Measurements from ENCODE around the gene BICD1. TPM values are rescaled to one million over a fixed set of nuclear protein-coding genes. Genes with fewer than 3 reads are reported as not detected.
A peak's percentile ranks its signal among the peaks of the same experiment; 100 is the strongest.

BICD1 gene
- total RNA-seq (10 to 100 TPM; 16.1 to 20.3 TPM), polyA plus RNA-seq (1 to 10 TPM; 3.7 to 8.7 TPM)

DNA sequence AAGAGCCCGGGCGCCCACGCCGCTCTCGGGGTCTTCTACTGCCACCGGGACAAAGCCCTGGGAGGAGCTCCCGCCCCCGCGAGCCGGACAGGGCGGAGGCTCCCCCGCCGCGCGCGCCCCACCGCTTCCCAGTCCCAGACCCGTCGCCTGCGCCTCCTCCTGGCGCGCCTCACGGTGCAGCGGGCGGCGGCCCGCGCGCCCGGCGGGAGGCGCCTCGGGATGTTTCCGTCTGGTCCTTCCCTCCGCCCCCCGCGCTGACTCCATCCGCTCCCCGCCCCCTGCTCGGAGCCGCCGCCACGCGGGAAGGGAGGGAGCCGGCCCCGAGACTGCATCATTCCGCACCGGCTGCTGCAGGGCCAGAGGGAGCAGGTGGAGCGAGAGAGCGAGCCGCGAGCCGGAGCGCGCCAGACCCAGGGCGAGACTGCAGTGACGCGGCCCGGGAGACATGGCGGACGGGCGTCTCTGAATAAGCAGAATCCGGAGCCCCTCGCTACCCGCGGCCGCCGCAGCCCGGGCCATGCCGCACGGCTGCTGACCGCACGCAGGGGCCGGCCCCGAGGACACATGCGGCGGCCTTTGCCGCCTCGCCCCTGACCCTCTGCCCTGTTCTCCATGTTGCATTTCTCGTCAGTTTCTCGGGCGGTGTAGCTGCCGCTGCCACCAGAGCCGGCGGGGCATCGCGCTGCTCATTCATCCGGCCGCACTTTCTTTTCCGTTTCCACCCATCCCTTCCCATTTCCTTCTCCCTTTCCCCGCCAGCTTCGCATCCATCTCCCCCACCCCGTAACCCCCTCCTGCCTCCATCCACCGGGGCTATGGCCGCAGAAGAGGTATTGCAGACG, at the start of gene BICD1:
BICD1 (plus strand) TSS at position 331 of the 842 bp plus-strand sequence; CDS start at position 816, 485 bp downstream.
- Mint-ChIP-seq H3K9me3 (no peaks in the 10 kb centered on the region), H3K4me3 (peak within 1 kb of the TSS; percentile 91 to 98 (median 98)), H3K27me3 (no peaks in the 10 kb centered on the region), H3K36me3 (peaks cover 0 to 9% of the 10 kb centered on the region in 2 donors), H3K4me1 (peaks cover 25 to 35% (median 29%) of the 10 kb centered on the region in 4 donors), H3K27ac (peak within 1 kb of the TSS; percentile 75 to 94 (median 91))
- peaks cover 33% of the 10 kb centered on the region for H3K4me1 ChIP-seq (ENCODE audit: insufficient read depth, low read length)
- no peaks in the 10 kb centered on the region for H3K9me3 ChIP-seq (ENCODE audit: control insufficient read depth in 1 of 2, low read length in 2 of 2)
- POLR2A ChIA-PET (ENCODE audit: partially characterized antibody) = interaction anchor here (0.7 to 2.1 kb wide), 6 partner anchors 46 to 454 kb away, joined by 3 to 5 read pairs (median 3); partner anchors contain the start of gene AMN1
- H3K36me3 ChIP-seq (ENCODE audit: insufficient read depth, low read length) = no peaks in the 10 kb centered on the region
- H3K27ac ChIP-seq (ENCODE audit: low read depth, low read length) = peak within 1 kb of the TSS; percentile 57
- H3K27me3 ChIP-seq (ENCODE audit: insufficient read depth, low read length) = no peaks in the 10 kb centered on the region
- intact Hi-C loops (cut with micrococcal nuclease) = loop anchor here (1.0 to 2.0 kb wide), 4 partner anchors 33 to 1916 kb away; partner anchors contain the start of genes ALG10, ETFBKMT and RESF1
- H3K4me3 ChIP-seq (ENCODE audit: low read length in 2 of 2) = peak within 1 kb of the TSS; percentile 84 to 93
- CTCF ChIA-PET (ENCODE audit: partially characterized antibody) = interaction anchor here (0.6 to 2.4 kb wide), 11 partner anchors 10 to 1915 kb away, joined by 3 to 7 read pairs (median 4); no protein-coding TSS in a partner anchor
- peak; percentile 62 to 70 (median 66) for DNase-seq

DNA sequence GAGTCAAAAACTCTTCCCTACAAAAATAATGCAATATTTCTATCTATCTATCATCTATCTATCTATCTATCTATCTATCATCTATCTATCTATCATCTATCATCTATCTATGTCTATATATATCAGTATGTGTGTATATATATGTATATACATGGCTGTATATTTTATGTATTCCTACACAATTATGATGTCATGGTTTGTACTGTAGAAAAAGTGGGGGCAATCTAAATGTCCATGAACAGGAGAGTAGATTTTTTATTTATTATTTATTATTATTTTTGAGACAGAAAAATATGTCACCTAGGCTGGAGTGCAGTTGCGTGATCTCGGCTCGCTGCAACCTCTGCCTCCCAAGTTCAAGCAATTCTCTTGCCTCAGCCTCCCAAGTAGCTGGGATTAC, 45.6 kb upstream of the BICD1 start:
- POLR2A ChIA-PET (ENCODE audit: partially characterized antibody) = interaction anchor here (0.5 to 1.3 kb wide), 4 partner anchors 46 to 408 kb away, joined by 3 to 7 read pairs (median 4); partner anchors contain the start of gene BICD1
- peaks cover 0 to 2% (median 0%) of the 10 kb centered on the region in 8 donors for H3K9me3 Mint-ChIP-seq
- DNase-seq = no peak
- H3K4me1 Mint-ChIP-seq = peaks cover 5 to 12% (median 6%) of the 10 kb centered on the region in 4 donors
- no peaks in the 10 kb centered on the region for H3K27me3 Mint-ChIP-seq
- no peak overlapping the region for H3K27ac Mint-ChIP-seq
- Histone ChIP-seq H3K4me3 (ENCODE audit: low read length in 2 of 2) (no peak overlapping the region), H3K9me3 (ENCODE audit: control insufficient read depth in 1 of 2, low read length in 2 of 2) (no peaks in the 10 kb centered on the region), H3K36me3 (ENCODE audit: insufficient read depth, low read length) (no peaks in the 10 kb centered on the region), H3K27me3 (ENCODE audit: insufficient read depth, low read length) (no peaks in the 10 kb centered on the region), H3K4me1 (ENCODE audit: insufficient read depth, low read length) (no peaks in the 10 kb centered on the region), H3K27ac (ENCODE audit: low read depth, low read length) (no peak overlapping the region)
- CTCF ChIA-PET (ENCODE audit: partially characterized antibody) = interaction anchor here (0.8 to 2.6 kb wide), 22 partner anchors 8 to 408 kb away, joined by 3 to 15 read pairs (median 6); partner anchors contain the start of genes BICD1 and RESF1
- no peak overlapping the region for H3K4me3 Mint-ChIP-seq
- H3K36me3 Mint-ChIP-seq = no peaks in the 10 kb centered on the region
- intact Hi-C loops (cut with micrococcal nuclease) = loop anchor here (2.0 to 5.0 kb wide), 2 partner anchors 94 to 252 kb away; no protein-coding TSS in a partner anchor

DNA sequence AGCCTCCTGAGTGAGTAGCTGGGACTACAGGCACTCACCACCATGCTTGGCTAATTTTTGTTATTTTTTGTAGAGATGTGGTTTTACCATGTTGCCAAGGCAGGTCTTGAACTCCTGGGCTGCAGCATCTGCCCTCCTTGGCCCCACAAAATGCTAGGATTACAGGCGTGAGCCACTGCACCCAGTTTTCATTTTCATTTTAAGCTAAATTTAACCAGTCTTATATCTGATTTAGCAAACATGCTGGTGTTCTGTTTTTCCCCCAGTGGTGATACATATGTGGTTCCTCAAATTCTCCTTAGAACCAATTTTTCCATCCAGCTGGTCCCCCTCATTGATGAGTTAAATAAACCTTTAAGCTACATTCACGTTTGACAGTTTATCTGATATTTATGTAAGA, 43.8 kb upstream of the BICD1 start:
- H3K27me3 Mint-ChIP-seq = no peaks in the 10 kb centered on the region
- Histone ChIP-seq H3K36me3 (ENCODE audit: insufficient read depth, low read length) (no peaks in the 10 kb centered on the region), H3K9me3 (ENCODE audit: control insufficient read depth in 1 of 2, low read length in 2 of 2) (no peaks in the 10 kb centered on the region), H3K27me3 (ENCODE audit: insufficient read depth, low read length) (no peaks in the 10 kb centered on the region), H3K27ac (ENCODE audit: low read depth, low read length) (no peak overlapping the region), H3K4me1 (ENCODE audit: insufficient read depth, low read length) (no peaks in the 10 kb centered on the region), H3K4me3 (ENCODE audit: low read length in 2 of 2) (no peak overlapping the region)
- intact Hi-C loops (cut with micrococcal nuclease) = loop anchor here (5.0 kb wide), 1 partner anchor 96 kb away; no protein-coding TSS in a partner anchor
- peaks cover 5 to 12% (median 8%) of the 10 kb centered on the region in 4 donors for H3K4me1 Mint-ChIP-seq
- peak overlapping the region in 2 of 7 donors; percentile 29 to 38 for H3K27ac Mint-ChIP-seq
- ChIA-PET POLR2A (ENCODE audit: partially characterized antibody) (no interaction called here), CTCF (ENCODE audit: partially characterized antibody) (interaction anchor here (1.0 to 1.4 kb wide), 3 partner anchors 12 to 251 kb away, joined by 3 to 6 read pairs (median 4); partner anchors contain the start of gene BICD1)
- no peak for DNase-seq
- no peak overlapping the region for H3K4me3 Mint-ChIP-seq
- H3K9me3 Mint-ChIP-seq = peaks cover 0 to 2% (median 0%) of the 10 kb centered on the region in 8 donors
- H3K36me3 Mint-ChIP-seq = no peaks in the 10 kb centered on the region

DNA sequence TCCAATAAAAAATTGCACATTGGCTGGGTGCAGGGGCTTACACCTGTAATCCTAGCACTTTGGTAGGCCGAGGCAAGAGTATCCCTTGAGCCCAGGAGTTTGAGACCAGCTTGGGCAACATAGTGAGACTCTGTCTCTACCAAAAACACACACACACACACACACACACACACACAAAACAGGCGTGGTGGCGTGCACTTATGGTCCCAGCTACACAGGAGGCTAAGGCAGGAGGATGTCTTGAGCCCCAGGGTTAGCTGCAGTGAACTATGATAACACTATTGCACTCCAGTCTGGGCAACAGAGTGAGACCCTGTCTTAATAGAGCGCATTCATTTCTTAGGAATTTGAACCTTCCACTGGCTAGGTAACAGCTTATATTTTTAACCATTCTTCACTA, 42.9 kb upstream of the BICD1 start:
- ChIA-PET POLR2A (ENCODE audit: partially characterized antibody) (no interaction called here), CTCF (ENCODE audit: partially characterized antibody) (interaction anchor here (1.4 kb wide), 1 partner anchor 12 kb away, joined by 3 read pairs; no protein-coding TSS in a partner anchor)
- Histone ChIP-seq H3K36me3 (ENCODE audit: insufficient read depth, low read length) (no peaks in the 10 kb centered on the region), H3K27ac (ENCODE audit: low read depth, low read length) (no peak overlapping the region), H3K9me3 (ENCODE audit: control insufficient read depth in 1 of 2, low read length in 2 of 2) (no peaks in the 10 kb centered on the region), H3K27me3 (ENCODE audit: insufficient read depth, low read length) (no peaks in the 10 kb centered on the region), H3K4me3 (ENCODE audit: low read length in 2 of 2) (no peak overlapping the region), H3K4me1 (ENCODE audit: insufficient read depth, low read length) (no peaks in the 10 kb centered on the region)
- Mint-ChIP-seq H3K9me3 (peaks cover 0 to 2% (median 0%) of the 10 kb centered on the region in 8 donors), H3K27me3 (no peaks in the 10 kb centered on the region), H3K27ac (no peak overlapping the region), H3K4me1 (peaks cover 5 to 12% (median 8%) of the 10 kb centered on the region in 4 donors), H3K36me3 (no peaks in the 10 kb centered on the region), H3K4me3 (no peak overlapping the region)
- DNase-seq = no peak
- intact Hi-C loops (cut with micrococcal nuclease) = loop anchor here (5.0 kb wide), 1 partner anchor 96 kb away; no protein-coding TSS in a partner anchor

DNA sequence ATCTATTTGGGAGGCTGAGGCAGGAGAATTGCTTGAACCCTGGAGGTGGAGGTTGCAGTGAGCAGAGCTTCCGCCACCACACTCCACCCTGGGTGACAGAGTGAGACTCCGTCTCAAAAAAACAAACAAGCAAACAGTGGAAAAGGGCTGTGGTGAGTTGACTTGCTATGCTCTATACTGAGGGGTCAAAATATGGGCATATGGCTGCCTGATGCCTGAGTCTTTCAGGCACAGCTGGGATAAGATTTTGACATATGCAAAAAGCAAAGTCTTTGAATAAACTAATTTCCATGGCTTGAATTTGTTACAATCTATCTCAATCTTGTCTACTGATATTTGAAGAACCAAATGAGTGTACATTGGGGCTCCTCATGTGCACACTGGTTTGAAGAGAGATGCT, 40.4 kb upstream of the BICD1 start:
- ChIA-PET CTCF (ENCODE audit: partially characterized antibody) (no interaction called here), POLR2A (ENCODE audit: partially characterized antibody) (no interaction called here)
- H3K4me1 ChIP-seq (ENCODE audit: insufficient read depth, low read length) = no peaks in the 10 kb centered on the region
- H3K27ac Mint-ChIP-seq = peak overlapping the region in 1 of 7 donors; percentile 35
- no peak overlapping the region for H3K4me3 ChIP-seq (ENCODE audit: low read length in 2 of 2)
- intact Hi-C loops (cut with micrococcal nuclease) = no loop called here
- H3K27me3 Mint-ChIP-seq = no peaks in the 10 kb centered on the region
- no peaks in the 10 kb centered on the region for H3K9me3 Mint-ChIP-seq
- no peaks in the 10 kb centered on the region for H3K36me3 Mint-ChIP-seq
- no peak overlapping the region for H3K4me3 Mint-ChIP-seq
- peaks cover 0 to 3% (median 0%) of the 10 kb centered on the region in 4 donors for H3K4me1 Mint-ChIP-seq
- no peaks in the 10 kb centered on the region for H3K9me3 ChIP-seq (ENCODE audit: control insufficient read depth in 1 of 2, low read length in 2 of 2)
- no peaks in the 10 kb centered on the region for H3K36me3 ChIP-seq (ENCODE audit: insufficient read depth, low read length)
- no peak overlapping the region for H3K27ac ChIP-seq (ENCODE audit: low read depth, low read length)
- H3K27me3 ChIP-seq (ENCODE audit: insufficient read depth, low read length) = no peaks in the 10 kb centered on the region
- DNase-seq = no peak

DNA sequence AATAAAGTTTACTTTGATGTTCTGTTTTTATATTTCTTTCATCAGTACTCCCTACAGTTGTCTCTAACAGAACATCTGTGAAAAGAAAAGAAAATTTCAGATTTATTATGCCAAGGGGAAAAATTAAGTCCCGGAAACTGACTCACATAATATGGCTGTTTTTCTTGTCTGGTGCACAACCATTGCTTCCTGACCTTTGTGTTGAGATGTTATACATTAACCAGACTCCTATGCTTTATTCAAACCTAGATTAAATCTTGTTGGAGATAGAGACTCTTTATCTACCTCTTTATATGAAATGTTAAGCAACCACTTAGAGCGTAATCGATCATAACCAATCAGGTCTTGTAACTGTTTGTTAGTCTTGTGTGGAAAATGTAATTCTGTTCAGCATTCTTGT, 37.6 kb upstream of the BICD1 start:
- H3K36me3 ChIP-seq (ENCODE audit: insufficient read depth, low read length) = no peaks in the 10 kb centered on the region
- Mint-ChIP-seq H3K4me3 (no peak overlapping the region), H3K36me3 (no peaks in the 10 kb centered on the region), H3K27ac (no peak overlapping the region), H3K4me1 (peaks cover 0 to 3% (median 0%) of the 10 kb centered on the region in 4 donors), H3K27me3 (no peaks in the 10 kb centered on the region), H3K9me3 (peaks cover 0 to 5% (median 3%) of the 10 kb centered on the region in 8 donors)
- H3K27ac ChIP-seq (ENCODE audit: low read depth, low read length) = no peak overlapping the region
- H3K9me3 ChIP-seq (ENCODE audit: control insufficient read depth in 1 of 2, low read length in 2 of 2) = no peaks in the 10 kb centered on the region
- H3K4me1 ChIP-seq (ENCODE audit: insufficient read depth, low read length) = no peaks in the 10 kb centered on the region
- no peak for DNase-seq
- H3K27me3 ChIP-seq (ENCODE audit: insufficient read depth, low read length) = no peaks in the 10 kb centered on the region
- ChIA-PET CTCF (ENCODE audit: partially characterized antibody) (interaction anchor here (1.7 to 1.8 kb wide), 2 partner anchors 9 to 10 kb away, joined by 9 read pairs; no protein-coding TSS in a partner anchor), POLR2A (ENCODE audit: partially characterized antibody) (no interaction called here)
- intact Hi-C loops (cut with micrococcal nuclease) = no loop called here
- no peak overlapping the region for H3K4me3 ChIP-seq (ENCODE audit: low read length in 2 of 2)

DNA sequence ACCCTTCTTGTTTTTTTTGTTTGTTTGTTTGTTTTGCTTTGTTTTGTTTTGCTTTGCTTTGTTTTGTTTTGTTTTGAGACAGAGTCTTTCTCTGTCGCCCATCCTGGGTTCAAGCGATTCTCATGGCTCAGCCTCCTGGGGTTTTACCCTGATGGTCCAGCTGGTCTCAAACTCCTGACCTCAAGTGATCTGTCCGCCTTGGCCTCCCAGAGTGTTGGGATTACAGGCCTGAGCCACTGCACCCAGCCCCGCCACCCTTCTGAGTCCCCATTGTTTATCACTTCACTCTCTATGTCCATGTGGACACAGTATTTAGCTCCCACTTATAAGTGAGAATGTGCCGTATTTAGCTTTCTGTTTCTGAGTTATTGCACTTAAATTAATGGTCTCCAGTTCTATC, 36.9 kb upstream of the BICD1 start:
- intact Hi-C loops (cut with micrococcal nuclease) = no loop called here

More for the DNA sequence above, 36.9 kb upstream of the BICD1 start:
- H3K27me3 ChIP-seq (ENCODE audit: insufficient read depth, low read length) = no peaks in the 10 kb centered on the region
- no peak for DNase-seq
- no peak overlapping the region for H3K4me3 Mint-ChIP-seq
- H3K36me3 Mint-ChIP-seq = no peaks in the 10 kb centered on the region
- peaks cover 0 to 9% (median 3%) of the 10 kb centered on the region in 8 donors for H3K9me3 Mint-ChIP-seq
- H3K4me1 Mint-ChIP-seq = peaks cover 0 to 3% (median 0%) of the 10 kb centered on the region in 4 donors
- no peaks in the 10 kb centered on the region for H3K9me3 ChIP-seq (ENCODE audit: control insufficient read depth in 1 of 2, low read length in 2 of 2)
- H3K4me3 ChIP-seq (ENCODE audit: low read length in 2 of 2) = no peak overlapping the region
- H3K27me3 Mint-ChIP-seq = no peaks in the 10 kb centered on the region
- no peaks in the 10 kb centered on the region for H3K4me1 ChIP-seq (ENCODE audit: insufficient read depth, low read length)
- H3K27ac Mint-ChIP-seq = peak overlapping the region in 1 of 7 donors; percentile 10
- ChIA-PET CTCF (ENCODE audit: partially characterized antibody) (interaction anchor here (1.4 to 1.8 kb wide), 3 partner anchors 9 to 12 kb away, joined by 4 to 9 read pairs (median 9); no protein-coding TSS in a partner anchor), POLR2A (ENCODE audit: partially characterized antibody) (no interaction called here)
- no peak overlapping the region for H3K27ac ChIP-seq (ENCODE audit: low read depth, low read length)
- no peaks in the 10 kb centered on the region for H3K36me3 ChIP-seq (ENCODE audit: insufficient read depth, low read length)
